ENCODE results near the gene AP2M1.

DNA sequence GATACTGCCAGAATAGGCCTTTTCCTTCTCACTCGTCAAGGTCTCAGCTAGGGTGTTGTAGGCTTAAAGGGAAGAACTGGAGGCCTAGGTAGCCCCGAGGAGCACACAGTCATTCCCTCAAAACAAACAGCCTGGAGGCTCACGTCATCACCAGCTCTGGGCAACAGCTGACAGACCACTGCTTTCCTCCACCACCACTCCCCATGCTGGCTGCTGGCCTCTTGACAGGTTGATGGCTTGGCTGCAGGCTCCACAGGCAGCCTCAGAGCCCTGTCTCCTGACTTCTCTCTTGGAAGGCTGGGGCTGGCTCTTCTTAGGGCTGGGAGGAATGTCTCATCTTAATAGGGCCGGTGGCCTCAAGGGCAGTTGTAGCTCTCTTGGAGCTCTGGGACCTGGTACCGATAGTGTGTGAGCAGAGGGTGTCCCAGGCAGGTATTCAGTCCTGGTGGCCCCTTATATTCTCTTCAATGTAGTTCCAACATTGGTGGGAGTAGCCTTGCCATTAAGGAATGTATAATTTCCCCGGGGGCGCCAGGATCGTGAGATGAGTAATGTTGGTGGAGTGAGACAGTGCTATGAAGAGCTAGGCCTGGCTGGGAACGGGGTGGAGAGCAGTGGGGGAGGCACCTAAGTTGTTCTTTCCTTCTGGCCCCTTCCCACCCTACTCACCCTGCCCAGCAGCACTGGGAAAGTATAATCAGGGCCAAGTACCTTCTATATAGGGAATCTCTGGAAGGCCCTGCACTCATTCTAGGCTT is 6.1 kb upstream of the AP2M1 start:
- TF ChIP-seq, protein P1, sequence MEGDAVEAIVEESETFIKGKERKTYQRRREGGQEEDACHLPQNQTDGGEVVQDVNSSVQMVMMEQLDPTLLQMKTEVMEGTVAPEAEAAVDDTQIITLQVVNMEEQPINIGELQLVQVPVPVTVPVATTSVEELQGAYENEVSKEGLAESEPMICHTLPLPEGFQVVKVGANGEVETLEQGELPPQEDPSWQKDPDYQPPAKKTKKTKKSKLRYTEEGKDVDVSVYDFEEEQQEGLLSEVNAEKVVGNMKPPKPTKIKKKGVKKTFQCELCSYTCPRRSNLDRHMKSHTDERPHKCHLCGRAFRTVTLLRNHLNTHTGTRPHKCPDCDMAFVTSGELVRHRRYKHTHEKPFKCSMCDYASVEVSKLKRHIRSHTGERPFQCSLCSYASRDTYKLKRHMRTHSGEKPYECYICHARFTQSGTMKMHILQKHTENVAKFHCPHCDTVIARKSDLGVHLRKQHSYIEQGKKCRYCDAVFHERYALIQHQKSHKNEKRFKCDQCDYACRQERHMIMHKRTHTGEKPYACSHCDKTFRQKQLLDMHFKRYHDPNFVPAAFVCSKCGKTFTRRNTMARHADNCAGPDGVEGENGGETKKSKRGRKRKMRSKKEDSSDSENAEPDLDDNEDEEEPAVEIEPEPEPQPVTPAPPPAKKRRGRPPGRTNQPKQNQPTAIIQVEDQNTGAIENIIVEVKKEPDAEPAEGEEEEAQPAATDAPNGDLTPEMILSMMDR (IDR thresholded peaks at IDR 0.05) = no peak
- no peak for TF ChIP-seq POLR2A (IDR thresholded peaks at IDR 0.05)
